MM.1S (cell line): ENCODE measurements around the gene SPECC1L.

Experiments used
- EZH2 ChIP-seq: fragments of 300-600 bp; sonication (generic); optimal IDR thresholded peaks from 2 replicates; pipeline ENCODE3; 2017; ENCODE audit warnings: low read depth, mild to moderate bottlenecking, antibody characterized with exemption, low read length, mixed read lengths
- EZH2phosphoT487 ChIP-seq: fragments of 300-600 bp; sonication (generic); IDR thresholded peaks from 2 replicates; pipeline ENCODE4 v1.6.1; 2018; ENCODE audit warnings: antibody characterized with exemption, low read length
- TF ChIP-seq, protein P1 (sequence below): fragments of 300-600 bp; sonication (generic); IDR thresholded peaks from 2 replicates; pipeline ENCODE4 v1.5.1; 2016; ENCODE audit warnings: antibody characterized with exemption, low read length, mixed read lengths

- TF ChIP-seq, protein P1, sequence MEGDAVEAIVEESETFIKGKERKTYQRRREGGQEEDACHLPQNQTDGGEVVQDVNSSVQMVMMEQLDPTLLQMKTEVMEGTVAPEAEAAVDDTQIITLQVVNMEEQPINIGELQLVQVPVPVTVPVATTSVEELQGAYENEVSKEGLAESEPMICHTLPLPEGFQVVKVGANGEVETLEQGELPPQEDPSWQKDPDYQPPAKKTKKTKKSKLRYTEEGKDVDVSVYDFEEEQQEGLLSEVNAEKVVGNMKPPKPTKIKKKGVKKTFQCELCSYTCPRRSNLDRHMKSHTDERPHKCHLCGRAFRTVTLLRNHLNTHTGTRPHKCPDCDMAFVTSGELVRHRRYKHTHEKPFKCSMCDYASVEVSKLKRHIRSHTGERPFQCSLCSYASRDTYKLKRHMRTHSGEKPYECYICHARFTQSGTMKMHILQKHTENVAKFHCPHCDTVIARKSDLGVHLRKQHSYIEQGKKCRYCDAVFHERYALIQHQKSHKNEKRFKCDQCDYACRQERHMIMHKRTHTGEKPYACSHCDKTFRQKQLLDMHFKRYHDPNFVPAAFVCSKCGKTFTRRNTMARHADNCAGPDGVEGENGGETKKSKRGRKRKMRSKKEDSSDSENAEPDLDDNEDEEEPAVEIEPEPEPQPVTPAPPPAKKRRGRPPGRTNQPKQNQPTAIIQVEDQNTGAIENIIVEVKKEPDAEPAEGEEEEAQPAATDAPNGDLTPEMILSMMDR: no peak
- no peak for TF ChIP-seq EZH2
- no peak for TF ChIP-seq EZH2phosphoT487
These were observed 30.2 kb upstream of the SPECC1L start for GRCh38 chr22:24240381-24240780.
